Osteoblast (primary cell): ENCODE data around the gene STBD1. TPM values are rescaled to one million over a fixed set of nuclear protein-coding genes. Genes with fewer than 3 reads are reported as not detected.
"Not testable (repeated sequence)": the region's sequence is repeated elsewhere in the genome, so short reads cannot be mapped to it uniquely, and the experiment has no call there.

ENCODE experiments used
- DNase-seq: peaks from one replicate; pipeline ENCODE4 v3.0.0; 2011; ENCODE audit warnings: low spot score, mixed read lengths; ENCODE audit not compliant: insufficient read length; ENCODE audit errors: missing footprints
- H2AFZ ChIP-seq: 2 replicates; pipeline ENCODE4 v1.6.0; 2011; ENCODE audit warnings: mild to moderate bottlenecking, low read length
- H3K27ac ChIP-seq: 2 replicates; pipeline ENCODE4 v1.5.1; 2011; ENCODE audit warnings: mild to moderate bottlenecking, low read depth, low read length, moderate library complexity
- H3K27me3 ChIP-seq: 2 replicates; pipeline ENCODE4 v1.6.0; 2012; ENCODE audit warnings: mild to moderate bottlenecking, control low read depth, inconsistent platforms, low read length, moderate library complexity; ENCODE audit not compliant: insufficient read depth
- H3K36me3 ChIP-seq: 2 replicates; pipeline ENCODE4 v1.5.1; 2011; ENCODE audit warnings: mild to moderate bottlenecking, low read length, control low read depth, moderate library complexity; ENCODE audit not compliant: insufficient read depth
- H3K4me1 ChIP-seq: 2 replicates; pipeline ENCODE4 v1.5.1; 2011; ENCODE audit warnings: mild to moderate bottlenecking, low read length, control low read depth, moderate library complexity; ENCODE audit not compliant: insufficient read depth
- H3K4me2 ChIP-seq: 2 replicates; pipeline ENCODE4 v1.6.0; 2011; ENCODE audit warnings: mild to moderate bottlenecking, low read length; ENCODE audit not compliant: insufficient read depth
- H3K4me3 ChIP-seq: fragments of 200-600 bp; sonication (generic); 3 replicates; pipeline ENCODE4 v1.5.1; 2012; ENCODE audit warnings: mild to moderate bottlenecking, low read length, inconsistent platforms; ENCODE audit not compliant: insufficient read depth
- H3K79me2 ChIP-seq: 2 replicates; pipeline ENCODE4 v1.6.0; 2012; ENCODE audit warnings: mild to moderate bottlenecking, low read length, control low read depth, inconsistent platforms; ENCODE audit not compliant: insufficient read depth
- H3K9me3 ChIP-seq: 2 replicates; pipeline ENCODE4 v1.5.1; 2011; ENCODE audit warnings: low read depth, low read length, control low read depth
- H4K20me1 ChIP-seq: 2 replicates; pipeline ENCODE4 v1.6.0; 2012; ENCODE audit warnings: mild to moderate bottlenecking, low read length, control low read depth; ENCODE audit not compliant: insufficient read depth
- CTCF ChIP-seq: IDR thresholded peaks from 2 replicates; pipeline ENCODE4 v1.5.1; 2011; ENCODE audit warnings: mild to moderate bottlenecking, low read depth, low read length, moderate library complexity; ENCODE audit errors: extremely low read depth
- total RNA-seq: library from RNA; depleted of rRNA; stranded (reverse); fragments of >200 nt; gene quantifications from 2 replicates; pipeline ENCODE4 v1.2.3, GENCODE V29; 2012

STBD1 gene
- total RNA-seq, 1 donor: 3.6 TPM

GRCh38 chr4:76283900-76284299 lies 22.6 kb upstream of the STBD1 start:
- no peak for DNase-seq
- H3K4me3 ChIP-seq: no peak overlapping the region

GRCh38 chr4:76287811-76288210 lies 18.7 kb upstream of the STBD1 start:
- not testable (repeated sequence) for H3K36me3 ChIP-seq, H2AFZ ChIP-seq, H4K20me1 ChIP-seq, H3K27ac ChIP-seq, H3K4me1 ChIP-seq, H3K27me3 ChIP-seq, DNase-seq, H3K4me2 ChIP-seq, H3K79me2 ChIP-seq, H3K4me3 ChIP-seq, H3K9me3 ChIP-seq

More at GRCh38 chr4:76283900-76284299, 22.6 kb upstream of the STBD1 start:
- no peak overlapping the region for H2AFZ ChIP-seq
- no peak overlapping the region for H3K27ac ChIP-seq
- no peaks in the 10 kb centered on the region for H3K4me1 ChIP-seq
- H3K27me3 ChIP-seq: no peaks in the 10 kb centered on the region
- H3K36me3 ChIP-seq: no peaks in the 10 kb centered on the region
- H3K9me3 ChIP-seq: no peaks in the 10 kb centered on the region
- H3K79me2 ChIP-seq: no peaks in the 10 kb centered on the region
- no peak overlapping the region for H3K4me2 ChIP-seq
- no peaks in the 10 kb centered on the region for H4K20me1 ChIP-seq
- TF ChIP-seq CTCF: no peak

- H3K27ac ChIP-seq: no peak overlapping the region
- DNase-seq: no peak
- no peaks in the 10 kb centered on the region for H3K36me3 ChIP-seq
- H3K4me1 ChIP-seq: no peaks in the 10 kb centered on the region
- TF ChIP-seq CTCF: no peak
- H3K4me3 ChIP-seq: no peak overlapping the region
- H2AFZ ChIP-seq: no peak overlapping the region
- no peak overlapping the region for H3K4me2 ChIP-seq
- no peaks in the 10 kb centered on the region for H3K27me3 ChIP-seq
- no peaks in the 10 kb centered on the region for H4K20me1 ChIP-seq
- no peaks in the 10 kb centered on the region for H3K9me3 ChIP-seq
- H3K79me2 ChIP-seq: no peaks in the 10 kb centered on the region
These were observed 13.8 kb upstream of the STBD1 start for GRCh38 chr4:76292730-76293129.

- Histone ChIP-seq H3K4me3 (no peak overlapping the region), H3K27ac (no peak overlapping the region), H4K20me1 (no peaks in the 10 kb centered on the region), H3K9me3 (no peaks in the 10 kb centered on the region), H3K79me2 (no peaks in the 10 kb centered on the region), H3K4me2 (no peak overlapping the region), H3K27me3 (no peaks in the 10 kb centered on the region), H3K36me3 (no peaks in the 10 kb centered on the region), H2AFZ (no peak overlapping the region), H3K4me1 (no peaks in the 10 kb centered on the region)
- no peak for DNase-seq
- no peak for TF ChIP-seq CTCF
These were observed 12.8 kb upstream of the STBD1 start for GRCh38 chr4:76293772-76294171.
